Keratinocyte (primary cell): ENCODE results near the gene SLC2A4. TPM values are rescaled to one million over a fixed set of nuclear protein-coding genes. Genes with fewer than 3 reads are reported as not detected.

ENCODE experiments used
- DNase-seq: peaks from one replicate; pipeline ENCODE4 v3.0.0-alpha.2; 2011; ENCODE audit warnings: low read depth, missing footprints, low spot score
- FAIRE-seq: peaks from 2 replicates; lab custom pipeline; 2011; peaks lifted over from hg19 to GRCh38; lab: Jason Lieb, UNC
- H2AFZ ChIP-seq: 2 replicates; pipeline ENCODE4 v1.6.0; 2012; ENCODE audit warnings: low read length, control low read depth, inconsistent platforms; ENCODE audit not compliant: control insufficient read depth
- H3K27ac ChIP-seq: 2 replicates; pipeline ENCODE4 v1.5.1; 2011; ENCODE audit warnings: low read length; ENCODE audit not compliant: control insufficient read depth, insufficient read depth
- H3K27me3 ChIP-seq: 3 replicates; pipeline ENCODE4 v1.6.0; 2011; ENCODE audit warnings: low read length; ENCODE audit not compliant: control insufficient read depth, insufficient read depth; ENCODE audit errors: extremely low read depth
- H3K36me3 ChIP-seq, 2 experiments: 2 replicates in 1 of 2; 3 replicates in 1 of 2; pipeline ENCODE4 v1.5.1; 2011; ENCODE audit warnings: low read length in 2 of 2, mild to moderate bottlenecking in 1 of 2; ENCODE audit not compliant: control insufficient read depth in 2 of 2, insufficient read depth in 2 of 2; ENCODE audit errors: extremely low read depth in 1 of 2
- H3K4me1 ChIP-seq: 3 replicates; pipeline ENCODE4 v1.5.1; 2011; ENCODE audit warnings: low read length; ENCODE audit not compliant: control insufficient read depth, insufficient read depth; ENCODE audit errors: extremely low read depth
- H3K4me2 ChIP-seq: 3 replicates; pipeline ENCODE4 v1.6.0; 2011; ENCODE audit warnings: low read depth, low read length; ENCODE audit not compliant: control insufficient read depth, insufficient read depth; ENCODE audit errors: extremely low read depth
- H3K4me3 ChIP-seq, 3 experiments: fragments of 200-600 bp in 1 of 3; sonication (generic) in 1 of 3; 2 replicates in 2 of 3; 3 replicates in 1 of 3; pipeline ENCODE4 v1.5.1; 2011 to 2016; ENCODE audit warnings: low read length in 3 of 3, mild to moderate bottlenecking in 3 of 3, control low read depth in 2 of 3, inconsistent platforms in 1 of 3, low read depth in 1 of 3, mixed read lengths in 1 of 3, mixed run types in 1 of 3, moderate library complexity in 1 of 3; ENCODE audit not compliant: control insufficient read depth in 2 of 3, insufficient read depth in 2 of 3; ENCODE audit errors: extremely low read depth in 1 of 3
- H3K79me2 ChIP-seq: 2 replicates; pipeline ENCODE4 v1.6.0; 2012; ENCODE audit warnings: low read length; ENCODE audit not compliant: control insufficient read depth, insufficient read depth
- H3K9ac ChIP-seq: 3 replicates; pipeline ENCODE4 v1.6.0; 2011; ENCODE audit warnings: low read length; ENCODE audit not compliant: control insufficient read depth, insufficient read depth; ENCODE audit errors: extremely low read depth
- H3K9me1 ChIP-seq: 3 replicates; pipeline ENCODE4 v1.6.0; 2011; ENCODE audit warnings: low read length; ENCODE audit not compliant: control insufficient read depth, insufficient read depth; ENCODE audit errors: extremely low read depth
- H3K9me3 ChIP-seq: 2 replicates; pipeline ENCODE4 v1.5.1; 2012; ENCODE audit warnings: low read depth, low read length; ENCODE audit not compliant: control insufficient read depth
- H4K20me1 ChIP-seq: 3 replicates; pipeline ENCODE4 v1.6.0; 2011; ENCODE audit warnings: low read length; ENCODE audit not compliant: control insufficient read depth, insufficient read depth; ENCODE audit errors: extremely low read depth
- EZH2 ChIP-seq: IDR thresholded peaks from one replicate; pipeline ENCODE4 v1.6.1; 2012; ENCODE audit warnings: inconsistent platforms, mild to moderate bottlenecking, low read length, moderate library complexity
- dilution Hi-C: fragments of 300-500 bp; cut with MboI; formaldehyde crosslinking; loops from one replicate; pipeline ENCODE4 v1.7.0; 2020; ENCODE audit warnings: low sequenced_read_pairs; ENCODE audit not compliant: extremely low pct_ligation_motif_present
- polyA plus RNA-seq, 5 experiments: library from polyadenylated mRNA; depleted of rRNA in 3 of 5; stranded (reverse) in 3 of 5; stranded (forward) in 1 of 5; unstranded in 1 of 5; fragments of >200 nt; gene quantifications; 1 replicate in 1 of 5; 2 replicates in 3 of 5; 3 replicates in 1 of 5; pipeline versions ENCODE4 v1.2.1 to v1.2.3, GENCODE V29; 2011 to 2012; ENCODE audit warnings: missing spikeins in 2 of 5, low read depth in 1 of 5, low replicate concordance in 1 of 5
- TF ChIP-seq, protein P1 (sequence below), 3 experiments: IDR thresholded peaks in 1 of 3; conservative IDR thresholded peaks in 1 of 3; optimal IDR thresholded peaks in 1 of 3; 2 replicates in 2 of 3; 3 replicates in 1 of 3; pipeline versions ENCODE3 to v1.5.1; 2011; ENCODE audit warnings: low read length in 3 of 3, mild to moderate bottlenecking in 3 of 3, moderate library complexity in 2 of 3, control low read depth in 1 of 3, inconsistent platforms in 1 of 3; ENCODE audit not compliant: insufficient read depth in 2 of 3; ENCODE audit errors: extremely low read depth in 1 of 3

The SLC2A4 gene
- polyA plus RNA-seq, 1 donor (not counting 4 experiments of a cell fraction or from before 2014, with no cell fraction given): not detected

DNA sequence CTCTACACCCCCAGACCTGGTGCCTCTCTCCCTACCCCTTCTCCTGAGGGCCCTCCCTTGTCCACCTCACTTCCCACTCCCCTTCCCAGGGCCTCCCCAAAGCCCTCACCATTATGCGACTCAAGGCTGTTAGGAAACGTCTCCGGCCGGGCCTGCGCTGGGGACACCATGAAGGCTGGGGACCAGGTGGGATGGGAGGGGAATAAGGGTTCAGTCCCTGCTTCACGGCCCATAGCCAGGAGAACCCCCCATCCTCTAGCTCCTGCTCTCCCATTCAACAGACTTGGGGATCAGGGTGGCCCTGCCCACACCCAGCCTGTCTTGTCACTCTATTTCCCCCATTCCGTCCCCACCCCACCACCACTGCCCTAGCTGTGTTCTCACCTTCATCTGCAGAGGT lies 45.5 kb downstream of the SLC2A4 start:
- Histone ChIP-seq H2AFZ (no peak overlapping the region), H4K20me1 (no peaks in the 10 kb centered on the region), H3K79me2 (peaks cover 17% of the 10 kb centered on the region), H3K9me1 (peaks cover 2% of the 10 kb centered on the region), H3K4me2 (no peak overlapping the region), H3K36me3 (peaks cover 33 to 45% of the 10 kb centered on the region in 2 experiments), H3K4me3 (no peak overlapping the region), H3K27me3 (no peaks in the 10 kb centered on the region), H3K9ac (no peak overlapping the region), H3K9me3 (no peaks in the 10 kb centered on the region), H3K4me1 (peaks cover 8% of the 10 kb centered on the region), H3K27ac (no peak overlapping the region)
- no peak for FAIRE-seq
- DNase-seq: no peak
- dilution Hi-C loops: no loop called here
- TF ChIP-seq, protein P1, sequence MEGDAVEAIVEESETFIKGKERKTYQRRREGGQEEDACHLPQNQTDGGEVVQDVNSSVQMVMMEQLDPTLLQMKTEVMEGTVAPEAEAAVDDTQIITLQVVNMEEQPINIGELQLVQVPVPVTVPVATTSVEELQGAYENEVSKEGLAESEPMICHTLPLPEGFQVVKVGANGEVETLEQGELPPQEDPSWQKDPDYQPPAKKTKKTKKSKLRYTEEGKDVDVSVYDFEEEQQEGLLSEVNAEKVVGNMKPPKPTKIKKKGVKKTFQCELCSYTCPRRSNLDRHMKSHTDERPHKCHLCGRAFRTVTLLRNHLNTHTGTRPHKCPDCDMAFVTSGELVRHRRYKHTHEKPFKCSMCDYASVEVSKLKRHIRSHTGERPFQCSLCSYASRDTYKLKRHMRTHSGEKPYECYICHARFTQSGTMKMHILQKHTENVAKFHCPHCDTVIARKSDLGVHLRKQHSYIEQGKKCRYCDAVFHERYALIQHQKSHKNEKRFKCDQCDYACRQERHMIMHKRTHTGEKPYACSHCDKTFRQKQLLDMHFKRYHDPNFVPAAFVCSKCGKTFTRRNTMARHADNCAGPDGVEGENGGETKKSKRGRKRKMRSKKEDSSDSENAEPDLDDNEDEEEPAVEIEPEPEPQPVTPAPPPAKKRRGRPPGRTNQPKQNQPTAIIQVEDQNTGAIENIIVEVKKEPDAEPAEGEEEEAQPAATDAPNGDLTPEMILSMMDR (optimal IDR thresholded peaks at IDR 0.05 in 1 of 3, IDR thresholded peaks at IDR 0.05 in 1 of 3, conservative IDR thresholded peaks at IDR 0.05 in 1 of 3; ENCODE audit: extremely low read depth in 1 of 3, insufficient read depth in 2 of 3, low read length in 3 of 3): no peak
- no peak for TF ChIP-seq EZH2

DNA sequence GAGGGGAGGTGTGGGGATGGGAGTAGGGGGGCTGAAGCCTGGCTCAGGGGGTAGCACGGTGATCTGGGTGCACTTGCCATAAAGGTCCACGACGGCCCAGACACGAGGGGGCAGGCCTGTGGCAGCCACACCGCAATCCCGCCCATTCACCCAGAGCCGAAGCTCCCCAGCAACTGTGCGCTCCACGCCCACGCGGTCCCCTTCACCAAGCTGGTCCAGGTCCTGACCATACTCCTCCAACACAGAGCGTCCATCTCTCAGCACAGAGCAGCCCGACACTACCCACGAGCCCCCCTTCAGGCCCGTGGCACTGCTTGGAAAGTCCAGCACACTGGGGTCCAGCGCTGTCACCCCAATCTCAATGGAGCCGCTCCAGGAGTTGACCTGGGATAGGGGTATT lies 46.0 kb downstream of the SLC2A4 start:
- H3K27me3 ChIP-seq: no peaks in the 10 kb centered on the region
- no peak overlapping the region for H2AFZ ChIP-seq
- no peak overlapping the region for H3K27ac ChIP-seq
- peaks cover 17% of the 10 kb centered on the region for H3K79me2 ChIP-seq
- H3K36me3 ChIP-seq: peaks cover 30 to 41% of the 10 kb centered on the region in 2 experiments
- H3K9ac ChIP-seq: no peak overlapping the region
- peaks cover 2% of the 10 kb centered on the region for H3K9me1 ChIP-seq
- H3K4me2 ChIP-seq: peak overlapping the region; percentile 91
- no peak overlapping the region for H3K4me3 ChIP-seq
- no peak for DNase-seq
- peaks cover 8% of the 10 kb centered on the region for H3K4me1 ChIP-seq
- dilution Hi-C loops: no loop called here
- H4K20me1 ChIP-seq: no peaks in the 10 kb centered on the region
- FAIRE-seq: no peak
- H3K9me3 ChIP-seq: no peaks in the 10 kb centered on the region
- TF ChIP-seq EZH2: no peak
- TF ChIP-seq, protein P1 (optimal IDR thresholded peaks at IDR 0.05 in 1 of 3, IDR thresholded peaks at IDR 0.05 in 1 of 3, conservative IDR thresholded peaks at IDR 0.05 in 1 of 3; ENCODE audit: extremely low read depth in 1 of 3, insufficient read depth in 2 of 3, low read length in 3 of 3): no peak
